GM23338 (cell line): Measurements from ENCODE around the gene AGBL5.

ENCODE experiments used
- CREB1 ChIP-seq: fragments of 250-450 bp; sonication (Bioruptor Pico); IDR thresholded peaks from 2 replicates; pipeline ENCODE4 v1.5.0; 2020; ENCODE audit warnings: low read depth, mild to moderate bottlenecking, moderate library complexity
- EZH2 ChIP-seq: fragments of 200-600 bp; sonication (generic); IDR thresholded peaks from one replicate; pipeline ENCODE4 v1.8.0; 2017; ENCODE audit warnings: antibody characterized with exemption, mild to moderate bottlenecking, low read depth; ENCODE audit not compliant: unreplicated experiment
- EZH2phosphoT487 ChIP-seq: fragments of 200-600 bp; sonication (generic); IDR thresholded peaks from one replicate; pipeline ENCODE4 v1.8.1; 2018; ENCODE audit warnings: antibody characterized with exemption; ENCODE audit not compliant: unreplicated experiment
- JUNB ChIP-seq: IDR thresholded peaks from one replicate; pipeline ENCODE4 v1.6.1; 2016; ENCODE audit warnings: antibody characterized with exemption; ENCODE audit not compliant: unreplicated experiment
- NANOG ChIP-seq: IDR thresholded peaks from 2 replicates; pipeline ENCODE4 v1.6.1; 2016; ENCODE audit warnings: antibody characterized with exemption, borderline replicate concordance
- POLR2AphosphoS5 ChIP-seq: IDR thresholded peaks from 2 replicates; pipeline ENCODE4 v1.6.1; 2016; ENCODE audit warnings: antibody characterized with exemption, low read depth
- STAT1 ChIP-seq: IDR thresholded peaks from one replicate; pipeline ENCODE4 v1.6.1; 2016; ENCODE audit warnings: antibody characterized with exemption; ENCODE audit not compliant: unreplicated experiment
- ZNF114 ChIP-seq: fragments of 250-450 bp; sonication (Bioruptor Pico); IDR thresholded peaks from 2 replicates; pipeline ENCODE4 v1.5.0; 2020; ENCODE audit warnings: mild to moderate bottlenecking, moderate library complexity
- TF ChIP-seq, protein P1 (sequence below), 2 experiments: fragments of 200-600 bp in 1 of 2; sonication (generic) in 1 of 2; conservative IDR thresholded peaks; 2 replicates each; pipeline versions ENCODE4 v1.5.1 to v1.6.1; 2016 to 2017; ENCODE audit warnings: antibody characterized with exemption in 2 of 2, low read depth in 2 of 2, mild to moderate bottlenecking in 2 of 2, moderate library complexity in 1 of 2
- TF ChIP-seq, protein P2 (sequence below): IDR thresholded peaks from 2 replicates; pipeline ENCODE4 v1.6.1; 2016; ENCODE audit warnings: antibody characterized with exemption
- TF ChIP-seq, protein P3 (sequence below): IDR thresholded peaks from one replicate; pipeline ENCODE4 v1.6.1; 2018; ENCODE audit warnings: antibody characterized with exemption; ENCODE audit not compliant: unreplicated experiment

DNA sequence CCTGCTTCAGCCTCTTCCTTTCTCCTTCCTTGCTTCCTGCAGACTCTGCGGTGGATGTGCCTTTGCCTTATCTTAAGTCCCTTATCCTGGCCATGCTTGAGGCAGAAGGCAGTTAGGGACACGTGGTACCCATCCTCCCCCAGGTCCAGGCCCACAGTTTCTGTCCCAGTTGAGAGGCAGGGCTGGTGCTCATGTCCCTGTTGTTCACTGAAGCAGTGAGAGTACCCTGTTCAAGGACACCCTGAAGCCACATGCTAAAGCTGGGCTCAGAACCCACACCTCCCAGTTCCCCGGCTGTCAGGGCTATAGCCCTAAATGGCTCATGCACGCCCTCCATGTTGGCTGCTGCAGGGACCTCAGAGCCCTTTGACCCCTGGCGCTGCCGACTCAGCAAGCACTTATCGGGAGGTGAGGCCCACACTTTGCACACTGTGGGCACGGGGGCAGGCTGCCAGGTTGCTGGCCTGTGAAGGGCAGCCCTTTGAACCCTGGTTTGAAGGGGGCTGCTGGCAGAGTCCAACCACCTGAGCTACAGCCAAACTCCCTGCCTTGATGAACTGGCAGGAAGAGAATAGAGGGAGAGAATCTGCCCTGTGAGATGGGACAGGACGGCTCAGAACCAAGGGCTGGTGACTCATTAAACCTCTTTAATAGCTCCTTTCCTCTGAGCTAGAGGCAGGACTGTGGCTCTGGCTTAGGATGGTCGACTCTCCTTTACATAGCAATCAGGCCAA is 41.4 kb downstream of the AGBL5 start:
- TF ChIP-seq, protein P1, sequence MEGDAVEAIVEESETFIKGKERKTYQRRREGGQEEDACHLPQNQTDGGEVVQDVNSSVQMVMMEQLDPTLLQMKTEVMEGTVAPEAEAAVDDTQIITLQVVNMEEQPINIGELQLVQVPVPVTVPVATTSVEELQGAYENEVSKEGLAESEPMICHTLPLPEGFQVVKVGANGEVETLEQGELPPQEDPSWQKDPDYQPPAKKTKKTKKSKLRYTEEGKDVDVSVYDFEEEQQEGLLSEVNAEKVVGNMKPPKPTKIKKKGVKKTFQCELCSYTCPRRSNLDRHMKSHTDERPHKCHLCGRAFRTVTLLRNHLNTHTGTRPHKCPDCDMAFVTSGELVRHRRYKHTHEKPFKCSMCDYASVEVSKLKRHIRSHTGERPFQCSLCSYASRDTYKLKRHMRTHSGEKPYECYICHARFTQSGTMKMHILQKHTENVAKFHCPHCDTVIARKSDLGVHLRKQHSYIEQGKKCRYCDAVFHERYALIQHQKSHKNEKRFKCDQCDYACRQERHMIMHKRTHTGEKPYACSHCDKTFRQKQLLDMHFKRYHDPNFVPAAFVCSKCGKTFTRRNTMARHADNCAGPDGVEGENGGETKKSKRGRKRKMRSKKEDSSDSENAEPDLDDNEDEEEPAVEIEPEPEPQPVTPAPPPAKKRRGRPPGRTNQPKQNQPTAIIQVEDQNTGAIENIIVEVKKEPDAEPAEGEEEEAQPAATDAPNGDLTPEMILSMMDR (conservative IDR thresholded peaks at IDR 0.05; ENCODE audit: low read depth in 2 of 2) = no peak
- TF ChIP-seq POLR2AphosphoS5 (no peak), JUNB (no peak), EZH2phosphoT487 (no peak), STAT1 (no peak), EZH2 (no peak), ZNF114 (CRISPR knock-in tag) (no peak), CREB1 (no peak), NANOG (no peak)
- TF ChIP-seq, protein P2, sequence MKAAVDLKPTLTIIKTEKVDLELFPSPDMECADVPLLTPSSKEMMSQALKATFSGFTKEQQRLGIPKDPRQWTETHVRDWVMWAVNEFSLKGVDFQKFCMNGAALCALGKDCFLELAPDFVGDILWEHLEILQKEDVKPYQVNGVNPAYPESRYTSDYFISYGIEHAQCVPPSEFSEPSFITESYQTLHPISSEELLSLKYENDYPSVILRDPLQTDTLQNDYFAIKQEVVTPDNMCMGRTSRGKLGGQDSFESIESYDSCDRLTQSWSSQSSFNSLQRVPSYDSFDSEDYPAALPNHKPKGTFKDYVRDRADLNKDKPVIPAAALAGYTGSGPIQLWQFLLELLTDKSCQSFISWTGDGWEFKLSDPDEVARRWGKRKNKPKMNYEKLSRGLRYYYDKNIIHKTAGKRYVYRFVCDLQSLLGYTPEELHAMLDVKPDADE = no peak
- TF ChIP-seq, protein P3, sequence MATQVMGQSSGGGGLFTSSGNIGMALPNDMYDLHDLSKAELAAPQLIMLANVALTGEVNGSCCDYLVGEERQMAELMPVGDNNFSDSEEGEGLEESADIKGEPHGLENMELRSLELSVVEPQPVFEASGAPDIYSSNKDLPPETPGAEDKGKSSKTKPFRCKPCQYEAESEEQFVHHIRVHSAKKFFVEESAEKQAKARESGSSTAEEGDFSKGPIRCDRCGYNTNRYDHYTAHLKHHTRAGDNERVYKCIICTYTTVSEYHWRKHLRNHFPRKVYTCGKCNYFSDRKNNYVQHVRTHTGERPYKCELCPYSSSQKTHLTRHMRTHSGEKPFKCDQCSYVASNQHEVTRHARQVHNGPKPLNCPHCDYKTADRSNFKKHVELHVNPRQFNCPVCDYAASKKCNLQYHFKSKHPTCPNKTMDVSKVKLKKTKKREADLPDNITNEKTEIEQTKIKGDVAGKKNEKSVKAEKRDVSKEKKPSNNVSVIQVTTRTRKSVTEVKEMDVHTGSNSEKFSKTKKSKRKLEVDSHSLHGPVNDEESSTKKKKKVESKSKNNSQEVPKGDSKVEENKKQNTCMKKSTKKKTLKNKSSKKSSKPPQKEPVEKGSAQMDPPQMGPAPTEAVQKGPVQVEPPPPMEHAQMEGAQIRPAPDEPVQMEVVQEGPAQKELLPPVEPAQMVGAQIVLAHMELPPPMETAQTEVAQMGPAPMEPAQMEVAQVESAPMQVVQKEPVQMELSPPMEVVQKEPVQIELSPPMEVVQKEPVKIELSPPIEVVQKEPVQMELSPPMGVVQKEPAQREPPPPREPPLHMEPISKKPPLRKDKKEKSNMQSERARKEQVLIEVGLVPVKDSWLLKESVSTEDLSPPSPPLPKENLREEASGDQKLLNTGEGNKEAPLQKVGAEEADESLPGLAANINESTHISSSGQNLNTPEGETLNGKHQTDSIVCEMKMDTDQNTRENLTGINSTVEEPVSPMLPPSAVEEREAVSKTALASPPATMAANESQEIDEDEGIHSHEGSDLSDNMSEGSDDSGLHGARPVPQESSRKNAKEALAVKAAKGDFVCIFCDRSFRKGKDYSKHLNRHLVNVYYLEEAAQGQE = no peak
